ENCODE data around the gene GLCCI1.

The GLCCI1 gene

GRCh38 chr7:7923818-7924217, 44.8 kb upstream of the GLCCI1 start:
- Histone ChIP-seq H3K9me3 (ENCODE audit: insufficient read depth, low read length) (no peaks in the 10 kb centered on the region), H3F3A (ENCODE audit: insufficient read depth) (peaks cover 12% of the 10 kb centered on the region), H3K79me2 (ENCODE audit: insufficient read depth, low read length) (no peaks in the 10 kb centered on the region), H3K9me2 (replicated peaks; ENCODE audit: insufficient read depth, low read length) (no peaks in the 10 kb centered on the region), H2AFZ (ENCODE audit: low read depth, low read length, severe bottlenecking) (no peak overlapping the region), H3K9ac (ENCODE audit: low read length) (no peak overlapping the region), H3K27ac (ENCODE audit: low read depth, low read length) (no peak overlapping the region), H3K36me3 (ENCODE audit: low read length) (no peaks in the 10 kb centered on the region), H3K4me3 (ENCODE audit: insufficient read depth, low read length, poor library complexity, severe bottlenecking) (no peak overlapping the region), H4K20me1 (ENCODE audit: low read depth, low read length) (no peaks in the 10 kb centered on the region), H3K4me2 (ENCODE audit: low read depth, low read length, poor library complexity, severe bottlenecking) (no peak overlapping the region), H3K27me3 (ENCODE audit: low read length) (no peaks in the 10 kb centered on the region)
- TF ChIP-seq EZH2phosphoT487 (conservative IDR thresholded peaks at IDR 0.05; ENCODE audit: low read length) (no peak), CTCF (IDR thresholded peaks at IDR 0.05; ENCODE audit: insufficient read depth, low read length, poor library complexity, severe bottlenecking) (no peak)

GRCh38 chr7:7924303-7924702, 44.3 kb upstream of the GLCCI1 start:
- H3K4me3 ChIP-seq (ENCODE audit: insufficient read depth, low read length, poor library complexity, severe bottlenecking), result no peak overlapping the region
- H4K20me1 ChIP-seq (ENCODE audit: low read depth, low read length), result no peaks in the 10 kb centered on the region
- H3F3A ChIP-seq (ENCODE audit: insufficient read depth), result peaks cover 12% of the 10 kb centered on the region
- H3K9ac ChIP-seq (ENCODE audit: low read length), result no peak overlapping the region
- H3K4me2 ChIP-seq (ENCODE audit: low read depth, low read length, poor library complexity, severe bottlenecking), result no peak overlapping the region
- no peak overlapping the region for H3K27ac ChIP-seq (ENCODE audit: low read depth, low read length)
- no peak overlapping the region for H2AFZ ChIP-seq (ENCODE audit: low read depth, low read length, severe bottlenecking)
- no peaks in the 10 kb centered on the region for H3K9me2 ChIP-seq (replicated peaks; ENCODE audit: insufficient read depth, low read length)
- no peaks in the 10 kb centered on the region for H3K9me3 ChIP-seq (ENCODE audit: insufficient read depth, low read length)
- H3K27me3 ChIP-seq (ENCODE audit: low read length), result no peaks in the 10 kb centered on the region
- H3K79me2 ChIP-seq (ENCODE audit: insufficient read depth, low read length), result no peaks in the 10 kb centered on the region
- TF ChIP-seq CTCF (IDR thresholded peaks at IDR 0.05; ENCODE audit: insufficient read depth, low read length, poor library complexity, severe bottlenecking), result no peak
- TF ChIP-seq EZH2phosphoT487 (conservative IDR thresholded peaks at IDR 0.05; ENCODE audit: low read length), result no peak
- no peaks in the 10 kb centered on the region for H3K36me3 ChIP-seq (ENCODE audit: low read length)

- H3K27ac ChIP-seq (ENCODE audit: low read depth, low read length), result no peak overlapping the region
- H3K4me3 ChIP-seq (ENCODE audit: insufficient read depth, low read length, poor library complexity, severe bottlenecking), result no peak overlapping the region
- no peaks in the 10 kb centered on the region for H3F3A ChIP-seq (ENCODE audit: insufficient read depth)
- no peak overlapping the region for H2AFZ ChIP-seq (ENCODE audit: low read depth, low read length, severe bottlenecking)
- no peaks in the 10 kb centered on the region for H3K79me2 ChIP-seq (ENCODE audit: insufficient read depth, low read length)
- no peak for TF ChIP-seq EZH2phosphoT487 (conservative IDR thresholded peaks at IDR 0.05; ENCODE audit: low read length)
- no peak overlapping the region for H3K4me2 ChIP-seq (ENCODE audit: low read depth, low read length, poor library complexity, severe bottlenecking)
- no peaks in the 10 kb centered on the region for H3K27me3 ChIP-seq (ENCODE audit: low read length)
- no peaks in the 10 kb centered on the region for H4K20me1 ChIP-seq (ENCODE audit: low read depth, low read length)
- no peaks in the 10 kb centered on the region for H3K36me3 ChIP-seq (ENCODE audit: low read length)
- no peak overlapping the region for H3K9ac ChIP-seq (ENCODE audit: low read length)
- H3K9me2 ChIP-seq (replicated peaks; ENCODE audit: insufficient read depth, low read length), result no peaks in the 10 kb centered on the region
- no peaks in the 10 kb centered on the region for H3K9me3 ChIP-seq (ENCODE audit: insufficient read depth, low read length)
Measured at GRCh38 chr7:7931626-7932025, 37.0 kb upstream of the GLCCI1 start.

GRCh38 chr7:7932553-7932952, 36.0 kb upstream of the GLCCI1 start:
- Histone ChIP-seq H3K27me3 (ENCODE audit: low read length) (no peaks in the 10 kb centered on the region), H3K9ac (ENCODE audit: low read length) (no peak overlapping the region), H3K4me2 (ENCODE audit: low read depth, low read length, poor library complexity, severe bottlenecking) (no peak overlapping the region), H3K27ac (ENCODE audit: low read depth, low read length) (no peak overlapping the region), H3K9me2 (replicated peaks; ENCODE audit: insufficient read depth, low read length) (no peaks in the 10 kb centered on the region), H3K36me3 (ENCODE audit: low read length) (no peaks in the 10 kb centered on the region), H2AFZ (ENCODE audit: low read depth, low read length, severe bottlenecking) (no peak overlapping the region), H3K4me3 (ENCODE audit: insufficient read depth, low read length, poor library complexity, severe bottlenecking) (no peak overlapping the region), H3F3A (ENCODE audit: insufficient read depth) (no peaks in the 10 kb centered on the region), H3K9me3 (ENCODE audit: insufficient read depth, low read length) (no peaks in the 10 kb centered on the region), H3K79me2 (ENCODE audit: insufficient read depth, low read length) (no peaks in the 10 kb centered on the region), H4K20me1 (ENCODE audit: low read depth, low read length) (no peaks in the 10 kb centered on the region)
- TF ChIP-seq EZH2phosphoT487 (conservative IDR thresholded peaks at IDR 0.05; ENCODE audit: low read length) (no peak), CTCF (IDR thresholded peaks at IDR 0.05; ENCODE audit: insufficient read depth, low read length, poor library complexity, severe bottlenecking) (no peak)
